NCI-H748 (cell line): ENCODE results near the gene POMT1.
"Not testable (repeated sequence)": the region's sequence is repeated elsewhere in the genome, so short reads cannot be mapped to it uniquely, and the experiment has no call there.

ENCODE experiments used
- DNase-seq: peaks from one replicate; lab custom pipeline; 2025; ENCODE audit not compliant: unreplicated experiment; lab: John Stamatoyannopoulos, UW

The POMT1 gene

DNA sequence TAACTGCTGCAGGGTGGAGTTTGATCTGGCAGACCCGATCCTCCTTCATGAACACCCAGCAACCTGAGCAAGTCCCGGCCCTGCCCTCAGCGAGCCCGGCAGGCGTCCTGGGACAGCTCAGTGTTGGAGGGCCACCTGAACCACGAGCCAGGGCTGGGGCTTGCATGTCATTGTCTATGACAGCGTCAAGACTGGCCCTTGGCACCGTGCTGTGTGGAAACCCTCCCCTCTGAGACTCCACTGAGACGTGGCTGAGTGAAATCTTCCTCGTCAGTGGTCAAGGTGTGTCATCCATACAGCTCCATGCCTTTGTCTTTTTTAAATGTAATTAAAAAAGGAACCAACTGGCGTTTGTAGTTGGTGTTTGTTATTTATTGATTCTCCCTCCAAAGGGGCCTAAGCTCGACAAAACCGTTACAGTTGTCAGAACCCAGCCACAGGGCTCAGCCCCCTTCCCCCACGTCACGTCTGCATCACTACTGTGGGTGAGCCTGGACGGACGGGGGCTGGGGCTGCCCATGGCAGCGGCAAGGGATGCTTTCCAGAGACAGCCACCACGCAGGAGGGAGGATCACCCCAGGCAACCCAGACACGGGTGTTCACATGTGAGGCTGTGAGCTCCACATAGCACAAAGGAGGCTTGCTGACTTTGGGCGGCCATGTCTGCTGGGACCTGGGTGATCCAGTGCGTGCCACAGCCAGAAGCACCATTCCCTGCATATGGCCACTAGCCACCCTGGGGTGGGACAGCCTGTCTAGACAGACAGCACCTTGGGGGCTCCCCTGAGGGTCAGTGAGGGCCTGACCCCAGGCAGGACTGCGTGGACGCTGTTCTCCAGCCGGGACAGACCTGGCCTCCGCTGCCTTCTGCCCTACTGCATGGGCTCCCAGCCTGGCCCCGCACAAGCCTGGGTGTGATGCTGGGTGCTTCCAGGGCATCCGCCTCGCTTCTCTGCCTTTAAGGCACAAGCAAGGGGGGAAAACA lies 21.0 kb downstream of the POMT1 start:
- no peak for DNase-seq

- DNase-seq, result no peak
These were observed 22.1 kb downstream of the POMT1 start for GRCh38 chr9:131524665-131525315.

- DNase-seq, result no peak
These were observed 23.2 kb downstream of the POMT1 start for GRCh38 chr9:131525643-131526565.

DNA sequence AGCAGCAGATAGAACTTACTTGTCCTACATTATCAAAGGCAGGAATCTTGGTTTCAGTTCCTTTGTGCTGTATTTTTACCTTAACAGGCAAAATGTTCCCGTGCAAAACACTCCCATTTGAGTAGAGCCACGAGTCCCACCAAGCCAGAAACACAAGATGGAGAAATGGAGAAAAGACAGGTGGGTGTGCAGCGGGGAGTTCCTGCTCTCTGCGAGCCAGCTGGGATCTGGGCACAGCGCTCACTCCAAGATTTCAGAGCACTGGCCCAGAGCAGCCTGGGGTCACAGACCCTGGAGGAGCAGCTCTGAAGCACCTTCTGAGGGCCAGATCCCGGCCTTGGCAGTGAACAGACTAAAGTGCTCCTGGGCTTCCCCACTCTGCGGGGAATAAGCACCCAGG lies 25.5 kb downstream of the POMT1 start:
- DNase-seq, result no peak

DNA sequence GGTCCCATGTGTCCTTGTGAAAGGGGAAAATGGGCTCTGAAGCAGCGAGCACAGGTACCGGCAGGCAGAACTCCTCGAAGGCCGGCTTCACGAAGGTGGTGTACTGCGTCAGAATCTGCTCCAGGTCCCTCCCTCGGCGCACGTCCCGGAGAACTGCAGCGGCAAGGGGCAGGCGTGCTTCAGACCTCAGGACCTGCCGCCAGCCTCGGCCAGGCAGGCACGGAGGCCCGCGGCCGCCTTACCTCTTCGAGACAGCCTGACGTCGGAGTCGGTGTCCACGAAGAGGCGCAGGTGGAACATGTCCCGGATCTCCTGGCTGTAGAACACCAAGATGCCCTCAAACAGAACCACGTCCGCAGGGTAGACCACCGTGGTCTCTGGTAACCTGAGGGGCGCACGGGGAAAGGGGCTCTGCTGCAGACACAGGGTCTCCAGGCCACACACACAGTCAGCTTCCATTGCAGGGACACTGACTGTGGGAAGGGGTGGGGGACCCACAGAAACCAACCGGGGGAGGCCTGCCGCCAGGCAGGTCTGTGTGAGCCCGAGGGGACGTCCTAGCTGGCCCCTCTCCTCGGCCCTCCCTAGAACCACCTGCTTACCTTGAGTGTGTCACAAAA lies 26.3 kb downstream of the POMT1 start:
- no peak for DNase-seq

DNA sequence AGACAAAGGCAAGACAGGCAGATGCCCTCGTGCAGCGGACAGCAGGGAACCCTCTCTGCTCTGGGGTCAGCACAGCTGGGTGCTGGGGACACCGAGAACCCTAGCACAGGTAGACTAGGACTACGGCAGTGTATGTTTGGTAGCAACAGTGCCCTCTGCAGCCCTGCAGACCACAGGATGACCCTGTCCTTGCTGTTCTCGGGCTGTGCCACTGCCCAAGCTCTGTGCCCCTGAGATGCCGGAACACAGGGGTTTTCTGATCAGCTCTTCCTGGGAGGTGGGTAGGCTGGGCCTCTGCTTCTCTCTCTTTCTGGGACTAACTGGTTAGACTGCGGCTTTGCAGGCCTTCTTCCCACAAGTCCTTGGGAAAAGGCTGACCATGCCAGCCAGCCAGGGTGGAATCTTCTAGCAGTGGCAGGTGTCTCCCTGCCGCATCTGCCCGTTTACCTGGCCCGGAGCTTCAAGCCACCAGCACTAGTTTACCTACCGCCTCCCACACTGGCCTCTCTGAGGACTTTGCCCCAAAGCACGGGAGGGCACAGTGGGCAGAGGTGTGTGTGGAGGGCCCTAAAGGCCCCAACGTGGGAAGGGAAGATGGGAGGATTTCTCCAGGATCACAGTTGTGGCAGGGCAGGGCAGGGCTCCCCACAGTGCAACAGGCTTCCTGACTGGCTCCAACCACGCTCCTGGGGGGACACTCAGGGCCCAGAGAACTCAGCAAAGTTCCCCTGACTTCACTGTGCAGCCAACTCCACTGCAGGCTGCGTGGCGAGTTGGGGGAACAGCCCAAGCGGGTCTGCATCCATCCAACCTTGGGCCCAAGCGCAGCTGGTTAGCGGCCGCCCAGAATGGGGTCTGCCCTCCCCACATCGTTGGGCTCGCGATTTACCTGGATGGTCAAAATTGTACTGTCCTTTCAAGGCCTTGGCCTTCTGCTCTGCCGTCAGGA lies 27.2 kb downstream of the POMT1 start:
- no peak for DNase-seq

DNA sequence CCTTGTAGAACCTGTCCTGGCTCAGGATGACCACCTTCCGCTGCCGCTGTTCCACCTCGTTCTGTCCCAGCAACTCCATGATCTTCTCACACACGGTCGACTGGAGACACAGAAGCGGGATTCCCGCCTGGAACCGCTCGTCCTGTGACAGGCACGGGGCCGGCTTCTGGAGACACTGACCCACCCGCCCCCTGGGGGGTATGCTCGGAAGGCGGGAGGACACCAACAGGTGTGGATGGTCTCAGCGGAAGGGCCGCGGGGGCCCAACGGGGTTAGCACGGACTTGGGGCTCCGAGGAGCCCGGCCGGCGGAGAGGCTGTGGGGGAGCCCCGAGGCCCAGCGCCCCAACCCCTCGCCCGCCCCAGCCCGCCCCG lies 27.8 kb downstream of the POMT1 start:
- peak; percentile 34 for DNase-seq

- peak; percentile 91 for DNase-seq
These were observed 28.5 kb downstream of the POMT1 start, which contains the start of gene UCK1 for GRCh38 chr9:131530920-131531832. Gene UCK1, minus strand, starts transcription at chr9:131531263. Its CDS starts 89 bp downstream, at chr9:131531174.

GRCh38 chr9:131534721-131535237 lies 32.1 kb downstream of the POMT1 start:
- peak; percentile 27 for DNase-seq

DNA sequence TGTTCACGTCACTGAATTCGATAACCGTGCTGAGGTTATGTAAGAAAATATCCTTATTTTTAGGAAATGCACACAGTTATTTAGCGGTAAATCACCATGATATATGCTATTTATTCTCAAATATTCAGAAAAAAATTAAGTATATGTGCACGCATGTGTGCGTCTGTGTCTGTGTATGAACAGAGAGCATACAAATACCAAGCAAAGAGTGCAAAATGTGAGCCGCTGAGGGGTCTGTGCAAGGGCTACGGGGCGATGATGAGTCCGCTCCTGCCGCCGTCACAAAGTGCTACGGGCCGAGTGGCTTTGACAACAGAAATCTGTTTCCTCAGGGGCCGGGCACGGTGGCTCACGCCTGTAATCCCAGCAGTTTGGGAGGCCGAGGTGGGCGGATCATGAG lies 35.2 kb downstream of the POMT1 start:
- no peak for DNase-seq

GRCh38 chr9:131539223-131539923 lies 36.7 kb downstream of the POMT1 start:
- DNase-seq, result no peak

DNA sequence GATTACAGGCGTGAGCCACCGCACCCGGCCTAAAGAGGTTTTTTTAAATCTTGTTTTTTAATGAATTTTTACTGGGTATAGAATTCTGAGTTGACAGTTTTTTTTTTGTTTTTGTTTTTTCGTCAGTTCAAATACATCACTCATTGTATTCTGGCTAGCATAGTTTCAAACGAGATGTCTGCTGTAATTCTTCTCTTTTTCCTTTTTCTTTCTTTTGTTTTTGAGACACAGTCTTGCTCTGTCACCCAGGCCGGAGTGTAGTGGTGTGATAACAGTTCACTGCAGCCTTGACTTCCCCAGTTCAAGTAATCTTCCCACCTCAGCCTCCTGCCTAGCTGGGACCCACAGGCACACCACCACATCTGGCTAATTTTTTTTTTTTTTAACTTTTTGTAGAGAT lies 40.4 kb downstream of the POMT1 start:
- no peak for DNase-seq

DNA sequence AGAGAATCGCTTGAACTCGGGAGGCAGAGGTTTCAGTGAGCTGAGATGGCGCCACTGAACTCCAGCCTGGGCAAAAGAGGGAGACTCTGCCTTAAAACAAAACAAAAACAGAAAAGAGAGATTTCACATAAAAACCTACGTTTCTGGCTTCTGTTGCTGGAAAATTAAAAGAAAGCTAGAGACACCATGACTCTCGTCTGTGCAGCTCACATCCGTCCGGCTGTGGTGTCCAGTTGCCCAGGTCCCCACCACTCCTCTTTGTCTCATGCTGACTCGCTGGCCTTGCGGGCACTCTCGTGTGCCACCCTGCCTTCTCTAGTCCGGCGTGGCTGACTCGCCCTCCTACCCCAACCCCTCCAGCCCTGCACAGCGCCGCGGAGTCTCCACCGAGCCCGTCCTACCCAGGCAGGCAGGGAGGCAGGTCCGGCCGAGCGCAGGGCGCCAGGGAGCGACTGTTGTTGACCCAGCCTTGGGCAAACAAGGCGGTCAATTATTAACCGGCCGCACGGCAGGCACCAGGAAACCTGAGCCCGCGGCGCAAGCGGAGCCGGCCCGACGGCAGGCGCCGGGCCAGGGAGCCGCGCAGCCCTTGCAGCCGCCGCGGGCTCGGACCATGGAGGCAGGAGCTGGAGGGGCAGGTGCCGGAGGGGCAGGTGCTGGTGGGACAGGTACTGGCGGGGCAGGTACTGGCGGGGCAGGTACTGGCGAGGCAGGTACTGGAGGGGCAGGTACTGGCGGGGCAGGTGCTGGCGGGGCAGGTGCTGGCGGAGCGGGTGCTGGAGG lies 42.5 kb downstream of the POMT1 start, which contains the start of gene PRRT1B:
Gene PRRT1B (plus strand): TSS at position 521 of the 783 bp plus-strand sequence. CDS start 93 bp downstream, at position 614.
- peak; percentile 94 for DNase-seq

DNA sequence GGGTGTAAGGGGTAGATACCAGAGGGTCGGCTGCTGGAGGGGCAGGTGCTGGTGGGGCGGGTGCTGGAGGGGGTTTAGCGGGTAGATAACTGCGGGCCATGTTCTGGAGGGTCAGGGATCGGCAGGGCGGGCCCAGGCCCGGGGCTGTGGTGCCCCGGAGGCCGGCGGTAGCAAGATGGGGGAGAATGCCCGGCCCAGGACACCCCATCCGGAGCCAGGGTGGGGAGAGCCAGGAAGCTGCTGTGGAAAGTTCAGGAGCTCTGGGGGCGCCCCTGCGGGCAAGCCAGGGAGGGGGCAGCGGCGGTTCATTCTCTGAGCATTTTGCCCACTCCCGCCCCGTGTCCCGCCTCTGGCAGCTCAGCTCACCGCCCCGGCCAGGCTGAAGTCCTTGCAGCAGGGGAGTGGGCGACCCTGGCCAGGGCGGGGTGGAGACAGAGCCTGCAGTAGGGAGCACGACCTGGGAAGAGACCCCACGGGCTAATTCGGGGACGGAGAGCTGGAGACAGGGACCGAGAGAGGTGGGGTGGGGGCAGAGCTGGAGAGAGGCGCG lies 43.1 kb downstream of the POMT1 start:
- peak; percentile 22 for DNase-seq

GRCh38 chr9:131546336-131547084 lies 43.8 kb downstream of the POMT1 start:
- DNase-seq, result peak; percentile 57

GRCh38 chr9:131549186-131549585 lies 46.5 kb downstream of the POMT1 start:
- not testable (repeated sequence) for DNase-seq
